ENCODE measurements around the gene TNFRSF1A. TPM values are rescaled to one million over a fixed set of nuclear protein-coding genes. Genes with fewer than 3 reads are reported as not detected.

TNFRSF1A gene
- total RNA-seq, 3 donors from 2014 or later (not counting 1 experiment from before 2014, with no cell fraction given): 75.7 to 116 (median 87.3) TPM

- Mint-ChIP-seq H3K27ac (no peak overlapping the region), H3K27me3 (ENCODE audit: low read depth in 2 of 2) (no peaks in the 10 kb centered on the region), H3K4me1 (peaks cover 38 to 57% of the 10 kb centered on the region in 2 donors), H3K4me3 (no peak overlapping the region), H3K36me3 (no peaks in the 10 kb centered on the region), H3K9me3 (no peaks in the 10 kb centered on the region)
- H3K4me3 ChIP-seq (ENCODE audit: low read length): no peak overlapping the region
- no peaks in the 10 kb centered on the region for H3K27me3 ChIP-seq (ENCODE audit: control insufficient read depth, insufficient read depth, low read length)
- intact Hi-C loops (cut with micrococcal nuclease): no loop called here
- TF ChIP-seq, protein P1, sequence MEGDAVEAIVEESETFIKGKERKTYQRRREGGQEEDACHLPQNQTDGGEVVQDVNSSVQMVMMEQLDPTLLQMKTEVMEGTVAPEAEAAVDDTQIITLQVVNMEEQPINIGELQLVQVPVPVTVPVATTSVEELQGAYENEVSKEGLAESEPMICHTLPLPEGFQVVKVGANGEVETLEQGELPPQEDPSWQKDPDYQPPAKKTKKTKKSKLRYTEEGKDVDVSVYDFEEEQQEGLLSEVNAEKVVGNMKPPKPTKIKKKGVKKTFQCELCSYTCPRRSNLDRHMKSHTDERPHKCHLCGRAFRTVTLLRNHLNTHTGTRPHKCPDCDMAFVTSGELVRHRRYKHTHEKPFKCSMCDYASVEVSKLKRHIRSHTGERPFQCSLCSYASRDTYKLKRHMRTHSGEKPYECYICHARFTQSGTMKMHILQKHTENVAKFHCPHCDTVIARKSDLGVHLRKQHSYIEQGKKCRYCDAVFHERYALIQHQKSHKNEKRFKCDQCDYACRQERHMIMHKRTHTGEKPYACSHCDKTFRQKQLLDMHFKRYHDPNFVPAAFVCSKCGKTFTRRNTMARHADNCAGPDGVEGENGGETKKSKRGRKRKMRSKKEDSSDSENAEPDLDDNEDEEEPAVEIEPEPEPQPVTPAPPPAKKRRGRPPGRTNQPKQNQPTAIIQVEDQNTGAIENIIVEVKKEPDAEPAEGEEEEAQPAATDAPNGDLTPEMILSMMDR (IDR thresholded peaks at IDR 0.05): no peak
- peaks cover 71% of the 10 kb centered on the region for H3K4me1 ChIP-seq (ENCODE audit: control insufficient read depth, insufficient read depth, low read length)
- DNase-seq: no peak
- no peak for ATAC-seq
- 91% methylated on average over 4 of the region's 5 CpGs for WGBS (ENCODE audit: insufficient coverage)
- no peaks in the 10 kb centered on the region for H3K36me3 ChIP-seq (ENCODE audit: control insufficient read depth, insufficient read depth, low read length)
- peak overlapping the region; percentile 29 for H3K27ac ChIP-seq (ENCODE audit: low read length)
- H3K9me3 ChIP-seq (ENCODE audit: control insufficient read depth, insufficient read depth, low read length): no peaks in the 10 kb centered on the region
These were observed 1.6 kb upstream of the TNFRSF1A start for GRCh38 chr12:6343518-6343917.

GRCh38 chr12:6342140-6342889, 439 bp upstream of the TNFRSF1A start:
- Mint-ChIP-seq H3K36me3 (no peaks in the 10 kb centered on the region), H3K4me1 (peaks cover 38 to 53% of the 10 kb centered on the region in 2 donors), H3K27me3 (ENCODE audit: low read depth in 2 of 2) (no peaks in the 10 kb centered on the region), H3K27ac (no peak overlapping the region), H3K4me3 (no peak overlapping the region), H3K9me3 (no peaks in the 10 kb centered on the region)
- H3K27me3 ChIP-seq (ENCODE audit: control insufficient read depth, insufficient read depth, low read length): no peaks in the 10 kb centered on the region
- intact Hi-C loops (cut with micrococcal nuclease): no loop called here
- WGBS (ENCODE audit: insufficient coverage): 56% methylated on average over 7 of the region's 7 CpGs
- TF ChIP-seq, protein P1 (IDR thresholded peaks at IDR 0.05): no peak
- peak overlapping the region; percentile 79 for H3K27ac ChIP-seq (ENCODE audit: low read length)
- H3K4me3 ChIP-seq (ENCODE audit: low read length): peak overlapping the region; percentile 94
- ATAC-seq (no peak), DNase-seq (no peak)
- no peaks in the 10 kb centered on the region for H3K9me3 ChIP-seq (ENCODE audit: control insufficient read depth, insufficient read depth, low read length)
- no peaks in the 10 kb centered on the region for H3K36me3 ChIP-seq (ENCODE audit: control insufficient read depth, insufficient read depth, low read length)
- H3K4me1 ChIP-seq (ENCODE audit: control insufficient read depth, insufficient read depth, low read length): peaks cover 74% of the 10 kb centered on the region

GRCh38 chr12:6340745-6341416, 995 bp downstream of the TNFRSF1A start:
- H3K27me3 ChIP-seq (ENCODE audit: control insufficient read depth, insufficient read depth, low read length): no peaks in the 10 kb centered on the region
- ATAC-seq (no peak), DNase-seq (no peak)
- no peak overlapping the region for H3K27ac Mint-ChIP-seq
- peaks cover 35 to 38% of the 10 kb centered on the region in 2 donors for H3K4me1 Mint-ChIP-seq
- no peaks in the 10 kb centered on the region for H3K9me3 Mint-ChIP-seq
- H3K27ac ChIP-seq (ENCODE audit: low read length): peak overlapping the region; percentile 79
- H3K36me3 ChIP-seq (ENCODE audit: control insufficient read depth, insufficient read depth, low read length): no peaks in the 10 kb centered on the region
- no peaks in the 10 kb centered on the region for H3K9me3 ChIP-seq (ENCODE audit: control insufficient read depth, insufficient read depth, low read length)
- H3K4me1 ChIP-seq (ENCODE audit: control insufficient read depth, insufficient read depth, low read length): peaks cover 79% of the 10 kb centered on the region
- no peaks in the 10 kb centered on the region for H3K27me3 Mint-ChIP-seq (ENCODE audit: low read depth in 2 of 2)
- H3K4me3 Mint-ChIP-seq: no peak overlapping the region
- no peaks in the 10 kb centered on the region for H3K36me3 Mint-ChIP-seq
- H3K4me3 ChIP-seq (ENCODE audit: low read length): peak overlapping the region; percentile 94
- TF ChIP-seq, protein P1 (IDR thresholded peaks at IDR 0.05): no peak
- intact Hi-C loops (cut with micrococcal nuclease): no loop called here
- WGBS (ENCODE audit: insufficient coverage): 8% methylated on average over 14 of the region's 15 CpGs

Measured in natural killer cell (primary cell).